ENCODE measurements around the gene WWC1. TPM values are rescaled to one million over a fixed set of nuclear protein-coding genes. Genes with fewer than 3 reads are reported as not detected.

Gene WWC1
- total RNA-seq, 1 donor from 2014 or later = 18.7 TPM

GRCh38 chr5:168254013-168254693, 37.3 kb upstream of the WWC1 start:
- H3K27me3 ChIP-seq = no peaks in the 10 kb centered on the region
- H3K4me1 ChIP-seq = no peaks in the 10 kb centered on the region
- no peak overlapping the region for H3K27ac ChIP-seq
- no peaks in the 10 kb centered on the region for H3K36me3 ChIP-seq
- intact Hi-C loops (cut with DNase I) = no loop called here
- no peak overlapping the region for H3K4me3 ChIP-seq
- DNase-seq (ENCODE audit: extremely low spot score in 2 of 2) = no peak
- TF ChIP-seq CTCF (IDR thresholded peaks at IDR 0.05) = no peak
- TF ChIP-seq POLR2AphosphoS5 (IDR thresholded peaks at IDR 0.05; ENCODE audit: insufficient read depth in 1 of 2, low read depth in 1 of 2) = no peak
- TF ChIP-seq POLR2A (IDR thresholded peaks at IDR 0.05) = no peak
- H3K9me3 ChIP-seq = no peaks in the 10 kb centered on the region

- intact Hi-C loops (cut with DNase I) = no loop called here
- DNase-seq (ENCODE audit: extremely low spot score in 2 of 2) = no peak
- TF ChIP-seq POLR2AphosphoS5 (IDR thresholded peaks at IDR 0.05; ENCODE audit: insufficient read depth in 1 of 2, low read depth in 1 of 2) (no peak), CTCF (IDR thresholded peaks at IDR 0.05) (no peak), POLR2A (IDR thresholded peaks at IDR 0.05) (no peak)
- H3K9me3 ChIP-seq = no peaks in the 10 kb centered on the region
- H3K4me3 ChIP-seq = no peak overlapping the region
- no peaks in the 10 kb centered on the region for H3K36me3 ChIP-seq
- H3K27ac ChIP-seq = no peak overlapping the region
- no peaks in the 10 kb centered on the region for H3K27me3 ChIP-seq
- H3K4me1 ChIP-seq = no peaks in the 10 kb centered on the region
Measured at GRCh38 chr5:168260353-168261226, 30.9 kb upstream of the WWC1 start.

GRCh38 chr5:168261227-168261571, 30.2 kb upstream of the WWC1 start:
- Histone ChIP-seq H3K9me3 (no peaks in the 10 kb centered on the region), H3K36me3 (no peaks in the 10 kb centered on the region), H3K4me1 (no peaks in the 10 kb centered on the region), H3K4me3 (no peak overlapping the region), H3K27ac (no peak overlapping the region), H3K27me3 (no peaks in the 10 kb centered on the region)
- no peak for DNase-seq (ENCODE audit: extremely low spot score in 2 of 2)
- intact Hi-C loops (cut with DNase I) = no loop called here
- TF ChIP-seq POLR2A (IDR thresholded peaks at IDR 0.05) (no peak), CTCF (IDR thresholded peaks at IDR 0.05) (no peak), POLR2AphosphoS5 (IDR thresholded peaks at IDR 0.05; ENCODE audit: insufficient read depth in 1 of 2, low read depth in 1 of 2) (no peak)

- H3K4me3 ChIP-seq = no peak overlapping the region
- intact Hi-C loops (cut with DNase I) = no loop called here
- H3K4me1 ChIP-seq = no peaks in the 10 kb centered on the region
- TF ChIP-seq POLR2AphosphoS5 (IDR thresholded peaks at IDR 0.05; ENCODE audit: insufficient read depth in 1 of 2, low read depth in 1 of 2) (no peak), POLR2A (IDR thresholded peaks at IDR 0.05) (no peak), CTCF (IDR thresholded peaks at IDR 0.05) (no peak)
- no peaks in the 10 kb centered on the region for H3K36me3 ChIP-seq
- DNase-seq (ENCODE audit: extremely low spot score in 2 of 2) = no peak
- H3K27me3 ChIP-seq = no peaks in the 10 kb centered on the region
- no peaks in the 10 kb centered on the region for H3K9me3 ChIP-seq
- H3K27ac ChIP-seq = no peak overlapping the region
Measured at GRCh38 chr5:168262042-168262743, 29.3 kb upstream of the WWC1 start.

Measured in vagina (tissue), 2 donors.